HG02885 (cell line): ENCODE measurements around the gene SAP30L.

Source experiments
- ATAC-seq: cut with Tn5 transposase; IDR thresholded peaks from one replicate; pipeline ENCODE4 v1.9.1; 2021; ENCODE audit warnings: mild to moderate bottlenecking; ENCODE audit not compliant: unreplicated experiment, poor library complexity

SAP30L gene, protein sequence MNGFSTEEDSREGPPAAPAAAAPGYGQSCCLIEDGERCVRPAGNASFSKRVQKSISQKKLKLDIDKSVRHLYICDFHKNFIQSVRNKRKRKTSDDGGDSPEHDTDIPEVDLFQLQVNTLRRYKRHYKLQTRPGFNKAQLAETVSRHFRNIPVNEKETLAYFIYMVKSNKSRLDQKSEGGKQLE

GRCh38 chr5:154445422-154446194 is at the start of gene SAP30L:
Gene SAP30L (plus strand): TSS chr5:154445997. CDS start chr5:154446605, 608 bp downstream.
- ATAC-seq, result peak; percentile 90

- no peak for ATAC-seq
These were observed 49.7 kb upstream of the SAP30L start for GRCh38 chr5:154396128-154396527.

DNA sequence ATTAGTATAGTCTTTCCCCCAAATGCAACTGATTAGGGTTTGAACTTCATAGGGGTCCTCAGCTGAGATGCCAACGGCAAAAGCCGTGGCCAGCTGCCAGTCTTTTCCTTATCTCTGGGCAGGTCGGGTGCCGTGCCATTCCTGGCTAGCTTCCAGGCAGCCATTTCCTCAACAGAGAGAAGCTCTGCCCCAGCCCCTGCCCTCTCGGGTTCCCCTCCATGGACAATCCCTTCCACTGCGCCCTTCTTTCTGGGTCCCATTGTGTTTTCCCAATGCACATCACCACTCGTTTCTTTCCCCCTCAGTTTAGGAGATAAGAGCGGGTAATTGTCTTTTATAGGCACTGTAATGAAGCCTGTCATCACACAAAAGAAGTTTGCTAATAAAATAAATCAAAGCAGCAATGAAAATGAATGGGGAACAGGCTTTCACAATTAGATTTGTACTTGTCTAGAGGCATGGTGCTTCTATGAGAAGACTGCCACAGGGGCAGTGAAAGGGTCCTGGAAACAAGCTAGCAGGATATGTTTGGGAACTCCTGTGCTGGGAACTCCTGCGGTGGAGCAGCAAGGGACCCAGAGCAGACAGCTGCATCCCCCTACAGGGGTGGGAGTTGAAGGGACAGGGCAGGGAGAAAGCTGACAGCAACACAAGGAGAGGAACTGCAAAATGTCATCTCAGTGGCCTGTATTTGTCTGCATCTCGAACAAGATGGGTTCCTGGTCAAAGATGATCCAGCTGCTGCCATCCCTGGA is 48.0 kb upstream of the SAP30L start:
- ATAC-seq, result no peak

DNA sequence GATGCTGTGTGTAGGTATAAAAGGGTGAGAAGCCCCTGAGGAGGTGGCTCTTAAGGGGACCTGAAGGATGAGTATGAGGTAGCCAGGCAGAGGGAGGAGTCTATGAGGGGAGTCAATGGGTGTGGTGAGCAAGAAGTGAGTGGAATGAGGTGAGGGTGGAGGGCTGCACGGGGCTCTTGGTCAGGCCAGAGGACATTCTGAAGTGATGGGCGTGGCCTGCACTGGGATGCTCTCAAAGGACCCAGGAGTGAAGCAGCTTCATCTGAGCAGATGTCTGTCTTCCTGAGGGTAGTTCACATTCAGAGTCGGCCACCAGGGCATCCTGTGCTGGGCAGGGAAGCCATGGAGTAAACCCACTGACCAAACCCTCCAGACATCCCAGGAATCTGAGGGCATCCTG is 45.1 kb upstream of the SAP30L start:
- ATAC-seq, result no peak

DNA sequence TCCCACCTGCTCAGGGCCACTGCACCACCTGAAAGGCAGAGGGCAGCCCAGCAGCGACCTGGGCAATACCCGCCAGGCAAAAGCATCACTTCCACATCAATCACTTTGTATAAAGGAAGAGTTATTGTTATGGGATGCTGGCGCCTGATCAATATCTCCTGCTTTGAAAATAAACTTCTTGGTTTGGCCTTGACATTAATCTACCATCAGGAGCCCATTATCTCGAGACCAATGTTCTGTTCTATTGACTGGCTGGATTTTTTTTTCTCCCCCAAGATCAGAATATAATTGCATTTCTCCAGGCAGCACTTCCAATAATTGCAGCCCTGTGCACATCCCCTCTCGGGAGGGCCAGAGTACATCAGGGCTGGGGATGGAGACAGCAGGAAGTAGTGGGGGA is 44.4 kb upstream of the SAP30L start:
- ATAC-seq, result no peak

GRCh38 chr5:154401931-154402330 is 43.9 kb upstream of the SAP30L start:
- ATAC-seq, result no peak

- ATAC-seq, result no peak
These were observed 43.2 kb upstream of the SAP30L start for GRCh38 chr5:154402611-154403010.

- ATAC-seq, result no peak
These were observed 42.6 kb upstream of the SAP30L start for GRCh38 chr5:154403234-154403633.

- ATAC-seq, result no peak
These were observed 41.9 kb upstream of the SAP30L start for GRCh38 chr5:154403776-154404387.

GRCh38 chr5:154405078-154405792 is 40.6 kb upstream of the SAP30L start:
- peak; percentile 98 for ATAC-seq

DNA sequence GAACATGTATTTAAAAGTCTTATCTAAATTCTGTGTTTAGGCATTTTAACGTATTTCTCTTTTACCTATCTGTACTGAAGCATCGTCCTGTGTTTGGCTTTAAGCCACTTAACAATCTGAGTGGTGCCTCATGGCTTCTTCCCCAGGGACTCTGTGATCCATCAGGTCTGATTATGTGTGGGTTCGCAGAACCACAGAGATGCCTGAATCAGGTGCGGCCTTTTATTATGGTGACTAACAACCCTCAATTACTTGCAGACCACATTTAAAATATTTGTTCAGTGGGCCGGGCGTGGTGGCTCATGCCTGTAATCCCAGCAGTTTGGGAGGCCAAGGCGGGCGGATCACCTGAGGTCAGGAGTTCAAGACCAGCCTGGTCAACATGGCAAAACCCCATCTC is 39.6 kb upstream of the SAP30L start:
- ATAC-seq, result no peak

- no peak for ATAC-seq
These were observed 39.0 kb upstream of the SAP30L start for GRCh38 chr5:154406826-154407225.

DNA sequence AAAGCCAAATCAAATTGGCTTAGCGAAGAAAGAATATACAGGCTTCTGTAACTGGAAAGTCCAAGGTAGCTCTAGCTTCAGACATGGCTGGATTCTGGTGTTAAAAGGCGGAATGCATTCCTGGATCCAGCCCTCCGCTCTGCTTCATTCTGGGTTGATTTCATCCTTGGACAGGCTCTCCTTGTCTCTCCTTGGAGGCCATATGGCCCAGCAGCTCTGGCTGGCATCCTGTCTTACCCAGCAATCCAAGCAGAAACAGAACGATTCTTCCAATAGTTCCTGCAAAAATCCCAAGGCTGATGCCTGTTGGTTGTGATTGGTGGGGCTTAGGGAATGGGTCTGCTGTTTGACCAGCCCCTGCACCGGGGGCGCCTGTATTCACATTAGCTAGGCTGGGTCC is 37.0 kb upstream of the SAP30L start:
- no peak for ATAC-seq

- no peak for ATAC-seq
These were observed 36.5 kb upstream of the SAP30L start for GRCh38 chr5:154409230-154409840.

DNA sequence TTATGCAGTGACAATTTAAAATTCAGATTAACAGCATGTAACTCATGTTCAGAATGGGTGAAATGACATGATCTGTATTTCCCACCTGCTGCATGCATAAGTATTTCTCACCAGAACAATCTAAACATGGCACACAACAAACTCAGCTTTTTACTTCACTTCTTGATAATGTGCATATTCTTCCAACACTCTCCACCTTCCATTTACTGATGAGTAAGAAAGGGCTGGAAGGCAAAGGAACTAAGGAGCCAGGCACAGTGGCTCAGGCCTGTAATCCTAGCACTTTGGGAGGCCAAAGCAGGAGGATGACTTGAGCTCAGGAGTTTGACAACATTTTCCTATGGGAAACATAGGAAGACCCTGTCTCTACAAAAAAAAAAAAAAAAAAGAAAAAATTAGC is 35.8 kb upstream of the SAP30L start:
- ATAC-seq, result no peak

DNA sequence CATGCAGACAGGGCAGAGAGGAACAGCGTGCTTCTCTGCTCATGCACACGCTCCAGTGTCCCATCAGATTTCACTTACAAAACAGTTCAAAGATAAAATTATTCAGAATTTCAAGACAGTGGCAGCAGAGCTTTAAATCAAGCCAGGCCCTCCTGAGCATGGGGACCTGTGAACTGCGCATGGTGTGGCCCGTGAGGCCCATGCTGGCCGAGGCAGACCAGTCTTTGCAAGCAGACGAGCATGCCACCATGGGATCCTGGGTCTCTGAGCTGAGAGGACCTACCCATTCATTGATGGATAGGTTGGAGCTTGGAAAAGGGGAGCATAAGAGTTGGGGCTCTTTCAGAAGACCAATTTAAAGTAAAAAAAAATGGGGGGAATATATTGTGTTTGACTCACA is 35.0 kb upstream of the SAP30L start:
- ATAC-seq, result no peak

GRCh38 chr5:154411338-154411737 is 34.5 kb upstream of the SAP30L start:
- ATAC-seq, result no peak

DNA sequence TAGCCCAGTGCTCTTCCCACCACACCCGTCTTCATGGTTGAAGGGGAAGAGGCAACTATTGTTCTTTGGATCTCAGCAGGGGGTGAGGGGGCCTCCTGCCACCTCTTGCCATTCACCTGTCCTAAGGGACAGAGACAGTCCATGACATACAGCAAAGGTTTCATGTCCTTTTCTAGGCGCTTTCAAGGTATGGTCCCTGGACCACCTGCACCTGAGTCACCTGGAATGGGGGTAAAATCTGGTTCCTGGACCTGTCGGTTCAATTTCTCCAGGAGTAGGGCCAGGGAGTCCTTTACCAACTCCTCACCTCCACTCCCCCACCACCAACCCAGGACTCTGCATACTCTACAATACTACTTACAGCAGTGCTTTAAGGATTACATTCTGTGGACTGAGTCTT is 33.5 kb upstream of the SAP30L start:
- ATAC-seq, result no peak

DNA sequence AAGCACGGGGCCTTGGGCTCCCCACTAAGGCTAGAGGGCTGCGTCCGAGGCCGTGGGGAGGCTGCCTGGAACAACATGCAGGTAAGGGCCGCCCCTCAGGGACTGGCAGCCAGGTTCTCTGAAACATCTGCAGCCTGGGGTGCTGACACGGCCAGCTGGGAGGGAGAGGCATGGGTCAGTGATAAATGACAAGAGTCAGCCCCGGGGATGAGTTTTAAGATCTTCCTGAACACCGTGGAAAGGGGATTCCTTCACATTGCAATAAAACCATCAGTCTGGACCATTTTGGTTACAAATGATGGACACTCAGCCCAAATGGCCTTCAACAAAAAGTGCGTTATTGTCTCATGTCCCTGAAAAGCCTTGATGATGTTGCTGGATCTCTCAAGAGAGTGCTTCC is 32.9 kb upstream of the SAP30L start:
- ATAC-seq, result no peak

DNA sequence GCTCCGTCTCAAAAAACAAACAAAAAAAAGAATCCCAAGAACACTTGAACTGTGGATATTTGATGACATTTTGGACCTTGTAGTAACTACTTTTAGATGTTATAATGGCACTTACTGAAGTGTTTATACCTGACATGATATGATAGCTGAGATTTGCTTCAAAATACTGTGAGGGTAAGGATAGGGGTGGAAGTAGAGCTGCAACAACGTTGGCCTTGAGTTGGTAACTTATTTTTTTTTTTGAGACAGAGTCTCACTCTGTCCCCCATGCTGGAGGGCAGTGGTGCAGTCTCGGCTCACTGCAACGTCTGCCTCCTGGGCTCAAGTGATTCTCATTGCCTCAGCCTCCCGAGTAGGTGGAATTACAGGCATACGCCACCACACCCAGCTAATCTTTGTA is 30.7 kb upstream of the SAP30L start:
- ATAC-seq, result no peak
